Hepatocyte (in vitro differentiated cells): ENCODE data around the gene GPC5.

Experiments
- EZH2 ChIP-seq: fragments of 200-600 bp; sonication (generic); IDR thresholded peaks from 2 replicates; pipeline ENCODE4 v1.6.1; 2016; ENCODE audit warnings: antibody characterized with exemption, mild to moderate bottlenecking, borderline replicate concordance
- TF ChIP-seq, protein P1 (sequence below): fragments of 200-600 bp; sonication (generic); IDR thresholded peaks from 2 replicates; pipeline ENCODE4 v1.5.1; 2016; ENCODE audit warnings: antibody characterized with exemption, mild to moderate bottlenecking; ENCODE audit not compliant: poor library complexity

- no peak for TF ChIP-seq EZH2
- TF ChIP-seq, protein P1, sequence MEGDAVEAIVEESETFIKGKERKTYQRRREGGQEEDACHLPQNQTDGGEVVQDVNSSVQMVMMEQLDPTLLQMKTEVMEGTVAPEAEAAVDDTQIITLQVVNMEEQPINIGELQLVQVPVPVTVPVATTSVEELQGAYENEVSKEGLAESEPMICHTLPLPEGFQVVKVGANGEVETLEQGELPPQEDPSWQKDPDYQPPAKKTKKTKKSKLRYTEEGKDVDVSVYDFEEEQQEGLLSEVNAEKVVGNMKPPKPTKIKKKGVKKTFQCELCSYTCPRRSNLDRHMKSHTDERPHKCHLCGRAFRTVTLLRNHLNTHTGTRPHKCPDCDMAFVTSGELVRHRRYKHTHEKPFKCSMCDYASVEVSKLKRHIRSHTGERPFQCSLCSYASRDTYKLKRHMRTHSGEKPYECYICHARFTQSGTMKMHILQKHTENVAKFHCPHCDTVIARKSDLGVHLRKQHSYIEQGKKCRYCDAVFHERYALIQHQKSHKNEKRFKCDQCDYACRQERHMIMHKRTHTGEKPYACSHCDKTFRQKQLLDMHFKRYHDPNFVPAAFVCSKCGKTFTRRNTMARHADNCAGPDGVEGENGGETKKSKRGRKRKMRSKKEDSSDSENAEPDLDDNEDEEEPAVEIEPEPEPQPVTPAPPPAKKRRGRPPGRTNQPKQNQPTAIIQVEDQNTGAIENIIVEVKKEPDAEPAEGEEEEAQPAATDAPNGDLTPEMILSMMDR = no peak
Observed at GRCh38 chr13:92842145-92842544, 1443.7 kb downstream of the GPC5 start.
